ENCODE data around the gene MYL5. TPM values are rescaled to one million over a fixed set of nuclear protein-coding genes. Genes with fewer than 3 reads are reported as not detected.

Gene MYL5
- total and polyA plus RNA-seq, 2 of the 4 experiments (the other 2 are of a cell fraction): 9.1 to 16.0 TPM

GRCh38 chr4:675980-676870, 1.9 kb downstream of the MYL5 start:
- no peak overlapping the region for H3K9ac ChIP-seq (ENCODE audit: low read depth, low read length)
- intact Hi-C loops (cut with micrococcal nuclease) (loop anchor here (10.0 kb wide), 1 partner anchor 341 kb away; the partner anchor contains the start of gene ZNF141), dilution Hi-C loops (cut with HindIII; ENCODE audit: low sequenced_read_pairs, unreplicated experiment) (no loop called here), in situ Hi-C loops (cut with MboI; ENCODE audit: low sequenced_read_pairs) (no loop called here)
- H2AFZ ChIP-seq (replicated peaks; ENCODE audit: low read length, poor library complexity): no peak overlapping the region
- no peak for TF ChIP-seq RFX5 (IDR thresholded peaks at IDR 0.05; ENCODE audit: low read depth, low read length)
- no peak for TF ChIP-seq CEBPB (IDR thresholded peaks at IDR 0.05; ENCODE audit: low read depth, low read length)
- no peak for TF ChIP-seq BHLHE40 (IDR thresholded peaks at IDR 0.05; ENCODE audit: low read depth, low read length)
- no peak for TF ChIP-seq MAZ (IDR thresholded peaks at IDR 0.05; ENCODE audit: borderline replicate concordance, low read depth, low read length)
- no peak for TF ChIP-seq NFE2L2 (IDR thresholded peaks at IDR 0.05; ENCODE audit: low read depth, low read length)
- no peak for TF ChIP-seq SMC3 (IDR thresholded peaks at IDR 0.05; ENCODE audit: low read depth, low read length)
- TF ChIP-seq, protein P1, sequence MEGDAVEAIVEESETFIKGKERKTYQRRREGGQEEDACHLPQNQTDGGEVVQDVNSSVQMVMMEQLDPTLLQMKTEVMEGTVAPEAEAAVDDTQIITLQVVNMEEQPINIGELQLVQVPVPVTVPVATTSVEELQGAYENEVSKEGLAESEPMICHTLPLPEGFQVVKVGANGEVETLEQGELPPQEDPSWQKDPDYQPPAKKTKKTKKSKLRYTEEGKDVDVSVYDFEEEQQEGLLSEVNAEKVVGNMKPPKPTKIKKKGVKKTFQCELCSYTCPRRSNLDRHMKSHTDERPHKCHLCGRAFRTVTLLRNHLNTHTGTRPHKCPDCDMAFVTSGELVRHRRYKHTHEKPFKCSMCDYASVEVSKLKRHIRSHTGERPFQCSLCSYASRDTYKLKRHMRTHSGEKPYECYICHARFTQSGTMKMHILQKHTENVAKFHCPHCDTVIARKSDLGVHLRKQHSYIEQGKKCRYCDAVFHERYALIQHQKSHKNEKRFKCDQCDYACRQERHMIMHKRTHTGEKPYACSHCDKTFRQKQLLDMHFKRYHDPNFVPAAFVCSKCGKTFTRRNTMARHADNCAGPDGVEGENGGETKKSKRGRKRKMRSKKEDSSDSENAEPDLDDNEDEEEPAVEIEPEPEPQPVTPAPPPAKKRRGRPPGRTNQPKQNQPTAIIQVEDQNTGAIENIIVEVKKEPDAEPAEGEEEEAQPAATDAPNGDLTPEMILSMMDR (conservative IDR thresholded peaks at IDR 0.05; ENCODE audit: low read depth, low read length): no peak
- no peak for TF ChIP-seq MAFK (IDR thresholded peaks at IDR 0.05; ENCODE audit: low read depth, low read length)
- TF ChIP-seq FOS (IDR thresholded peaks at IDR 0.05; ENCODE audit: low read depth, low read length): no peak
- TF ChIP-seq, protein P2, sequence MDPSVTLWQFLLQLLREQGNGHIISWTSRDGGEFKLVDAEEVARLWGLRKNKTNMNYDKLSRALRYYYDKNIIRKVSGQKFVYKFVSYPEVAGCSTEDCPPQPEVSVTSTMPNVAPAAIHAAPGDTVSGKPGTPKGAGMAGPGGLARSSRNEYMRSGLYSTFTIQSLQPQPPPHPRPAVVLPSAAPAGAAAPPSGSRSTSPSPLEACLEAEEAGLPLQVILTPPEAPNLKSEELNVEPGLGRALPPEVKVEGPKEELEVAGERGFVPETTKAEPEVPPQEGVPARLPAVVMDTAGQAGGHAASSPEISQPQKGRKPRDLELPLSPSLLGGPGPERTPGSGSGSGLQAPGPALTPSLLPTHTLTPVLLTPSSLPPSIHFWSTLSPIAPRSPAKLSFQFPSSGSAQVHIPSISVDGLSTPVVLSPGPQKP (IDR thresholded peaks at IDR 0.05; ENCODE audit: borderline replicate concordance, low read depth, low read length): no peak
- no peak for TF ChIP-seq RAD21 (IDR thresholded peaks at IDR 0.05; ENCODE audit: low read length)
- TF ChIP-seq POLR2A (IDR thresholded peaks at IDR 0.05; ENCODE audit: low read depth, low read length): no peak
- no peak for TF ChIP-seq USF2 (IDR thresholded peaks at IDR 0.05; ENCODE audit: low read depth, low read length)
- H3K4me1 ChIP-seq (ENCODE audit: control insufficient read depth, insufficient read depth, low read length): peaks cover 12% of the 10 kb centered on the region
- no peaks in the 10 kb centered on the region for H3K27me3 ChIP-seq (ENCODE audit: control insufficient read depth, insufficient read depth, low read length)
- no peak overlapping the region for H3K14ac ChIP-seq (replicated peaks; ENCODE audit: low read depth, low read length)
- H3K36me3 ChIP-seq (ENCODE audit: control insufficient read depth, insufficient read depth, low read length): peaks cover 12% of the 10 kb centered on the region
- H3K9me1 ChIP-seq (ENCODE audit: insufficient read depth, low read length): peaks cover 4% of the 10 kb centered on the region; the same call in 1 of the 2 replicates
- H2BK20ac ChIP-seq (ENCODE audit: low read depth, low read length): no peak overlapping the region
- TSS peak; percentile 29 for BruUV-seq (replicated peaks)
- H3K4ac ChIP-seq (ENCODE audit: low read depth, low read length): no peak overlapping the region
- no peak overlapping the region for H2AK9ac ChIP-seq (replicated peaks; ENCODE audit: low read depth, low read length, poor library complexity)
- H2BK120ac ChIP-seq (ENCODE audit: low read depth, low read length): no peak overlapping the region
- H4K5ac ChIP-seq (ENCODE audit: low read depth, low read length): no peak overlapping the region
- no peak overlapping the region for H2AK5ac ChIP-seq (ENCODE audit: low read depth, low read length)
- no peak overlapping the region for H3K27ac ChIP-seq (ENCODE audit: insufficient read depth, low read length)
- H3K56ac ChIP-seq (ENCODE audit: extremely low read depth, insufficient read depth, low read length): no peak overlapping the region
- DNase-seq: no peak
- WGBS, 2 experiments (ENCODE audit: extremely low coverage in 2 of 2, insufficient read length in 1 of 2): 85% methylated on average over 8 of the region's 19 CpGs; no CpG with 5 or more reads in 1 of the 2 experiments
- H3K4me2 ChIP-seq (ENCODE audit: low read depth, low read length): no peak overlapping the region
- no peak overlapping the region for H3K4me3 ChIP-seq (ENCODE audit: insufficient read depth, low read depth, low read length)
- no peak for ATAC-seq (ENCODE audit: low read depth)
- ChIA-PET POLR2A (ENCODE audit: unreplicated experiment) (no interaction called here), CTCF (no interaction called here)
- no peak overlapping the region for H2BK5ac ChIP-seq (ENCODE audit: low read depth, low read length, poor library complexity, severe bottlenecking)
- H3K23ac ChIP-seq (ENCODE audit: low read depth, low read length): no peak overlapping the region
- peaks cover 17 to 27% of the 10 kb centered on the region in 2 experiments; a peak in 3 of 4 replicates for H3K79me1 ChIP-seq (ENCODE audit: low read depth in 1 of 2, low read length in 2 of 2)
- H4K91ac ChIP-seq (ENCODE audit: insufficient read depth, low read depth, low read length): no peak overlapping the region
- no peak overlapping the region; a peak in 1 of 4 replicates for H4K8ac ChIP-seq (ENCODE audit: low read depth in 2 of 2, low read length in 2 of 2)
- H2BK15ac ChIP-seq (ENCODE audit: low read depth, low read length): no peak overlapping the region
- no peaks in the 10 kb centered on the region for H3K9me3 ChIP-seq (ENCODE audit: control insufficient read depth, insufficient read depth, low read length)
- no peaks in the 10 kb centered on the region for H4K20me1 ChIP-seq (ENCODE audit: insufficient read depth, low read length)
- no peak overlapping the region for H3K18ac ChIP-seq (ENCODE audit: low read depth, low read length)

Measured in IMR-90 (cell line).